GM19023 (cell line): Measurements from ENCODE around the gene DPF1.

Source experiments
- ATAC-seq: cut with Tn5 transposase; IDR thresholded peaks from one replicate; pipeline ENCODE4 v1.9.1; 2021; ENCODE audit warnings: mild to moderate bottlenecking, moderate library complexity; ENCODE audit not compliant: unreplicated experiment

Gene DPF1

DNA sequence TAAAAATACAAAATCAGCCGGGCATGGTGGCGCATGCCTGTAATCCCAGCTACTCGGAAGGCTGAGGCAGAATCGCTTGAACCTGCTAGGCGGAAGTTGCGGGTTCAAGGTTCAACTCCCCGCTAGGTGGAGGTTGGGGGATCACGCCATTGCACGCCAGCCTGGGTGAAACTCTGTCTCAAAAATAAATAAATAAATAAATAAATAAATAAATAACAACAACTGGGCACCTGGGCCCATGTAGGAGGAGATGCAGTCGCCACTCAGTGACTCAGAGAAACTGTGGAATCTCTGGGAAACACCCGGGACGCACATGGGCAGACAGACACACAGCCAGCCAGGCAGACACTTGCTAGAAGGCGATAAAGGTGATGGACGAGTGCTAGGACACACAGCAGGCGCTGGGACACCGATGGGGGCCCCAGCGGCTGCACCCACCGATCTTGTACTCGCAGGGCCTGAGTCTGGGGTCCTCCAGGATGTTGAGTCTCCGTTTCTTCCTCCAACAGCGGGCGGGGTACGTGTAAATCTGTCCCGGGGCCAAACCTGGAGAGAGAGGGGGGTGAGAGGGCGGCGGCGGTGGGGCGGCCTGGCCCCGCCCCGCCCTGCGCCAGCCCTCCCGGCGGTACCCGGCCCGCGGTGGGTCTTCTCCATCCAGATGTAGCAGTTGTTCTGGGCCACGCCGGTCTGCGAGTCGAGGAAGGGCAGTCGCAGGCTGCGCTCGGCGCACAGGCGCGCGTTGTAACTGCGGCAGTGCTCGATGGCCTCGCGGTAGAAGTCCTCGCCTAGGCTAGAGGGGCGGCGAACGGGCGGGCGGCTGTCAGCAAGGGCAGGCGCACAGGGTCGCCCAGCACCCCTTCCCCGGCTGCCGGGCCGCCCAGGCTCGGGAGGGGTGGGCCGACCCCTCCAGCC lies 1.8 kb downstream of the DPF1 start:
- ATAC-seq, result no peak

- no peak for ATAC-seq
Observed at GRCh38 chr19:38221421-38221820, 2.6 kb downstream of the DPF1 start.

DNA sequence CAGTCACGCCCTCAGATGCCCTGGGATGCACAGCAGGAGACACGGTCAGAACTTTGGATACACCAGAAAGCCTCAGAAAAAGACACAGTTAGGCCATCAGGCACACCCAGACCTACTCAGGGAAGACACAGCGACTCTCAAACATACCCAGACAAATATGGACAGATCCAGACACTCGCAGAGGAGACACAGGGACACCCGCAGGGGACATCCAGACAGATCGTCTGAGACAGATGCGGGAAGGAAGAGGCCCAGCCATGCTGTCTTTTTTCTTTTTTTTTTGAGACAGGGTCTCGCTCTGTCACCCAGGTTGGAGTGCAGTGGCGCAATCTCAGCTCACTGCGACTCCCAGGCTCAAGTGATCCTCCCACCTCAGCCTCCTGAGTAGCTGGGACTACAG lies 4.8 kb downstream of the DPF1 start:
- no peak for ATAC-seq

GRCh38 chr19:38218204-38218603 lies 5.8 kb downstream of the DPF1 start:
- ATAC-seq, result no peak

- no peak for ATAC-seq
Observed at GRCh38 chr19:38216785-38217641, 7.0 kb downstream of the DPF1 start.

DNA sequence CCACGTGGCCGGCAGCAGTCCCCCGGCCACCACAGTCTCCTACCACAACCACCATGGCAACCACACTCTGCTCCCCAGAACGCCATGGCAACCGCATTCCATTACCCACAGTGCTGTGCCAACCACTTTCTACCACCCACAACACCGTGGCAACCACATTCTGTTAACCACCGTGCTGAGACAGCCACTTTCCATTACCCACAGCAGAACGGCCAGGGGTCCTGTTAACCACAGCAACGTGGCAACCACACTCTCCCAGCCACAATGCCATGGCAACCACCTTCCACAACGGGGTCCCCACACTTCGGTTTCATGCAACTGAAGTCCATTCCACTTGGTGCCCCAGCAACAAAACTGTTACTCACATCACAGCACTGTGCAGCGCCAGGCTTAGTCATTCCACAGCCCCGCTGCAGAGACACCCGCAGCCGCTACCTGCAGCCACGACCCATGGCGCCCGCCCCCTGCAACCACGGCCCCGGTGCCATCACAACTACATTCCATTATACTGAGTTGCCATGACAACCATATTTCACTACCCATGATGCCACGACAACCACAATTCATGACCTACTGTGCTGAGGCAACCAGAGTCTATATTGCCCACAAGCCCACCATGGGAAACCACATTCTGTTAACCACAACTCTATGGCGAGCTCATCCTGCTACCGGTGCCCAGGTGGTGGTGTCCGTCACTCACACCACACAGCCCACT lies 10.0 kb downstream of the DPF1 start:
- ATAC-seq, result no peak

DNA sequence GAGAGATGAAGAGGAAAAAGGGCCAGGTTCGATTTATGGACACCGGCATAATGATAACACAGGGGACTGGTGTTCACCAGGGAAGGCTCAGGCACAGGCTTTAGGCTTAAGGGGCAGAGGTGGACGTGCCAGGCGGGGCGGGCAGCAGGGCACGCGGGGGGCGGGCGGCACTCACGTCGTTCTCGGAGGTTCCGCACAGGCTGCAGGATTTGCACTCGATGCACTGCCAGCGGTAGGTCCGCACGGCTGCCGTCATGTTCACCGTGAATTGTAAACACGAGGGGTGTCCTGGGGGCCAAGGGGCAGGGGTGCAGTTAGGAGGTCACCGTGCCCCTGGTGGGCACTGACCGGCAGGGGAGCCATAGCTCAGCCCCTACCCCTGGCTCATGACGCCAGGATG lies 10.6 kb downstream of the DPF1 start:
- no peak for ATAC-seq

DNA sequence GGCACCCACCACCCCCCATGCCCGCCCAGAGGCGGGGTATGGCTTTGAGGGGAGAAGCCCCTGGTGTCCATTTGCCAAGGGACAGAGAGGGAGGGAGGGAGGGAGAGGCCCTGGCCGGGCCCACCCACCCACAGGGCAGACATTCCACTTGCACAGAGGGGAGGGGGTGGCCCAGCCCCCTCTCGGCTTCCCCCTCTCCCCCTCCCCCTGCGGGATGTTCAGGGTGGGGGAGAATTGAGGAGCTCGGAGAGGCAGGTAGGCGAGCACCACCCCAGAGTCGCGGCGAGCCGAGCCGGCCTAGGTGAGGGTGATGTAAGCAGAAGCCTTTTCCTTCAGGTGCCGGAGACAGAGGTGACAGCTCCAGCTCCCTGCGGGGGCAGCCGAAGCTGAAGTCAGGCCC lies 12.3 kb downstream of the DPF1 start:
- ATAC-seq, result no peak

GRCh38 chr19:38211151-38211591 lies 12.9 kb downstream of the DPF1 start:
- ATAC-seq, result no peak

DNA sequence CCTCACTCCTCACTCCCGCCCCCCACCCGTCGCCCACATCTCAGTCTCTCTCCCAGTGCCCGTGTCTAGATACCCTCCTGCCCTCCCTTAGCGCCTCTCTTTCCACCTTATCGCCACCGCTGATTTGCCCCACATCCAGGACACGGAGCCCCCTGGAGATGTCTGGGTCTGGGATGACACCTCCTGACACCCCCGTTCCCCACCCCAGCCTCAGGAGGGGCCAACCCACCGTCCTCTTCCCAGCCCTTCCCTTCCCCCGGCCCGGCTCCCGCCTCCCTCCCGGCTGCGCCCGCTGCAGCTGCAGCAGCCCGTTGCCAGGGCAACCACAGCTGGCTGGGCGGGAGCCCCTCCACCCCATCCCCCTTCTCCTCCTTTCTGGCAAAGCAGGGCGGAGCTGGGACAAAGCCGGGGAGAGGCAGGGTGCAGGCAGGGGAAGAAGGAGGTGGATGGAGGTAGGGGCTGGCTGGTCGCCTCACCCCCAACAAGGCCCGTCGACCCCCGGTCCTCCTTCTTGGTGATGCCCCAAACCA lies 13.5 kb downstream of the DPF1 start:
- ATAC-seq, result no peak

- no peak for ATAC-seq
Observed at GRCh38 chr19:38209671-38210457, 14.2 kb downstream of the DPF1 start.

DNA sequence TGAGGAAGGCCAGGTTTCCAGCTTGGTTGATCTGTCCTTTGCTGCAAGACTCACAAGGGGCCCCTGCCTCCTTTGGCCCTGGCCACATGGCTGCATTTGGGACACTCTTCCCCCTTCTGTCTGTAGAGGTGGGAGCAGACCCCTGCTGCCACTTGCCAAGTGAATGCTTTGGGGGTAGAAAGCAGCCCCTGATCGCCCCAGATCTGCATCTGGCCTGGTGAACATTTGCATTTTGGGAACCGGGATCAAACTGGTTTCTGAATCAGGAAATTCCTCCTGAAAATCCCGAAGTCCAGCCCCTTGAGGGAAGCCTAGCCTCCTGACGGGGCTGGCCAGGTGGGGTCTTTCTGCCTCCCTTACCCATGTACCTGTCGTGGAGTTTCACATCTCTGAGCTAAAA lies 14.9 kb downstream of the DPF1 start:
- no peak for ATAC-seq

GRCh38 chr19:38208571-38208970 lies 15.5 kb downstream of the DPF1 start:
- ATAC-seq, result no peak

DNA sequence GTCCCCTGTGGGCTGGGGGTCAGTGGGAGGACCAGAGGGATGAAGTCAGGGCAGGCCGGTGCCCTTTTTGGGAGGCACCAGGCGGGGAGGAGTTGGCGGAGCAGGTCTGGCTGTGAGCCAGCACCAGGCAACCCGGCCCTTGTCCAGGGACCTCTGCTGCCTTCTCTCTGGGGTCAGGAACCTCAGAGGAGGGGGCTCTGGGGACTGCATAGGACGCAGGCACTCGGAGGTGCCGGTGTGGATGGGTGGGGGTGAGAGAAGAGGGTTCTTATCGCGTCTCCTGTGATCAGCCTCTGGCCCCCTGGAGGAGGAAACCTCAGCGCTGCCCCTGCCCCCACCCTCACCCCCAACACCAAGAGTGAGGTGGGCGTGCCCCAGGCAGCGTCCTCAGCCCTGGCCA lies 16.5 kb downstream of the DPF1 start:
- no peak for ATAC-seq

GRCh38 chr19:38206928-38207327 lies 17.1 kb downstream of the DPF1 start:
- ATAC-seq, result no peak

GRCh38 chr19:38206006-38206745 lies 17.8 kb downstream of the DPF1 start:
- ATAC-seq, result no peak

DNA sequence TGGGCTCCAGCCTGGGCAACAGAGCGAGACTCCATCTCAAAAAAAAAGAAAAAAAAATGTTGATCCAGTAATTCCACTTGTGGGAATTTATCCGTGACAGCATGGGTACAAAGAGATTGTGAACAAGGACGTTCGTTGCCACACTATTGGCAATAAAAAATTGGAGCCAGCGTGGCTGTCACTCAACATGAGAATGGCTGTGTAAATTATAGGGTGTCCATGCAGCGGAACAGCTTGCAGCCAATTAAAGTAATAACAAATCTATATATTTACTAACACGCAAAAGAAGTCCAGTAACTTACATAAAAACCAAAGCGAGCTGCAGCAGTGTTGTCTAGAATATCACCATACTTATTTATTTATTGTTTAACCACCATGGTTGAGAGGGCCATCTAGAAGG lies 19.3 kb downstream of the DPF1 start:
- ATAC-seq, result no peak

DNA sequence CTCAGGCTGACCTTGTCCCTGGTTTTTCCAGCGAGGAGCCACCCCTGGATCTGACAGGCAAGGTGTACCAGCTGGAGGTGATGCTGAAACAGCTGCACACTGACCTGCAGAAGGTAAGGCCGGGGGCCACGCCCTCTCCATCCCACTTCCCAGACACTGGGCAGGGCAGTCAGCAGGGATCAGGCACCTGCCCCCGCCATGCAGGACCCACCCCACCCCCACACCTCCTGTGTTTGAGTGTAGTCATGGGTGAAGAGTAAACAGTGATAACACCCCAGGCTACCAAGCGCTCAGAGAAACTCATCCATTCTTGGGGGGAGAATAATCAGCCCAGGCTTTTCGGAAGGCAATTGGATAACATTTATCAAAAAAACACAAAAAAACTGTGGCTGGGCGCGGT lies 19.9 kb downstream of the DPF1 start:
- ATAC-seq, result no peak

- no peak for ATAC-seq
Observed at GRCh38 chr19:38203197-38203596, 20.8 kb downstream of the DPF1 start.

DNA sequence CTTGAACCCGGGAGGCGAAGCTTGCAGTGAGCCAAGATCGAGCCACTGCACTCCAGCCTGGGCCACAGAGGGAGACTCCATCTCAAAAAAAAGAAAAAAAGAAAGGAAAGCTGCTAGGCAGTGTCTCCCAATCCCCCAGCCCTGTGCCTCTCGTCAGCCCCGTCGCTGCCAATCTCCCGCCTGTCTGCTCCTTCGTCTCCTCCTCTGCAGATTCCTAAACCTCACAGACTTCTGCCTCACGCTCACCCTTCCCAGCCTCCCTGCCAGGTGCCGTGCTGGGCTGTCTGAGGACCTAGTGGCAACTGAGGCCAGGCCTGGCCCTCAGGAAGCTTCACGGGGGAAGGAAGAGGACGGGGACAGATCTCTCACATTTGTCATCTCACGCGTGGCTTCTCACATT lies 21.5 kb downstream of the DPF1 start:
- no peak for ATAC-seq
